ENCODE measurements around the gene FAM47E. TPM values are rescaled to one million over a fixed set of nuclear protein-coding genes. Genes with fewer than 3 reads are reported as not detected.

Gene FAM47E
- total and polyA plus RNA-seq, 2 donors from 2014 or later, result 10.4 to 15.0 TPM

DNA sequence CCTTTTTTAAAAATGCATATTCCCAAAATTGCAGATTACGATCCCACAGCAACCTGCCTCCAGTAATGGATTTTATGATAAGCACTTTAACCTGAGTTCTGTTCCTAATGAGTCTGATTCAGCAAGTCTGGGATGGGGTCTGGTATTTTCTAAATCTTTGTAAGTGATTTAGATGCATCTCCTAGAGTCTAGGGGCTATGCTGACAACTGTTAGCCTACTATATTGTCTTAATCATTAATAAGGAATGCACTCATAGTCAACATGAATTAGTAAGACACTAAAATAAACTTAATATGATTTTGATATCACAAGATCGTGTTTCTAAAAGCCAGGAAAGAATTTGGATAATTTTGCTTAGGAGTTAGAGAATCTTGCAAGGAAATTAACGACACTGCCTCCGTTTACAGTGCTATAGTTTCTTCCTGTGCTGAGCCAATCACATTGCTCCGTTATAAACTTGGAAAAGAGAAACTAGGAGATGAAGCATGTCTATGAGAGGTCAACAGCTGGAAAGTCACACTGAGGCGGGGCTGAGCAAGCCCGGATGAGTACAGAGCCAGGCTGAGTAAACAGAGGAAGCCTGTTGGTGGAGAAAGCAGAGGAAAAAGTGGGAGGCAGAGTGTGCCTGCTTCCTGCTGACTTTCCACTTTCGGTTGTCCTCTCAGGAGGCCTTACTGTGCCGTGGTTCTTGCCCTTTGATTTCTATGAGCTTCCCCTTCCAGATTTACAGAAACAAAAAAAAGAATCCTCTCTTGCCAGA, 43.3 kb upstream of the FAM47E start:
- H3K4me3 ChIP-seq (ENCODE audit: low read length in 3 of 3), result peak overlapping the region in 2 of 3 donors; percentile 9 to 44
- FAIRE-seq, result peak; percentile 83
- H3K36me3 ChIP-seq (ENCODE audit: control insufficient read depth in 2 of 3, insufficient read depth in 3 of 3, low read length in 3 of 3), result no peaks in the 10 kb centered on the region
- peaks cover 5 to 44% (median 43%) of the 10 kb centered on the region in 3 donors for H3K4me1 ChIP-seq (ENCODE audit: control insufficient read depth in 2 of 3, insufficient read depth in 2 of 3, low read depth in 1 of 3, low read length in 3 of 3)
- H3K27me3 ChIP-seq (ENCODE audit: control insufficient read depth, insufficient read depth, low read length), result no peaks in the 10 kb centered on the region
- H3K27ac ChIP-seq (ENCODE audit: low read depth in 2 of 2, low read length in 2 of 2), result peak overlapping the region; percentile 92 to 93
- DNase-seq, result peak; percentile 71 to 92 (median 79)
- no peaks in the 10 kb centered on the region for H3K9me3 ChIP-seq (ENCODE audit: control insufficient read depth in 2 of 3, insufficient read depth in 1 of 3, low read length in 3 of 3)
- intact Hi-C loops (cut with DNase I), result no loop called here
- TF ChIP-seq, protein P1, sequence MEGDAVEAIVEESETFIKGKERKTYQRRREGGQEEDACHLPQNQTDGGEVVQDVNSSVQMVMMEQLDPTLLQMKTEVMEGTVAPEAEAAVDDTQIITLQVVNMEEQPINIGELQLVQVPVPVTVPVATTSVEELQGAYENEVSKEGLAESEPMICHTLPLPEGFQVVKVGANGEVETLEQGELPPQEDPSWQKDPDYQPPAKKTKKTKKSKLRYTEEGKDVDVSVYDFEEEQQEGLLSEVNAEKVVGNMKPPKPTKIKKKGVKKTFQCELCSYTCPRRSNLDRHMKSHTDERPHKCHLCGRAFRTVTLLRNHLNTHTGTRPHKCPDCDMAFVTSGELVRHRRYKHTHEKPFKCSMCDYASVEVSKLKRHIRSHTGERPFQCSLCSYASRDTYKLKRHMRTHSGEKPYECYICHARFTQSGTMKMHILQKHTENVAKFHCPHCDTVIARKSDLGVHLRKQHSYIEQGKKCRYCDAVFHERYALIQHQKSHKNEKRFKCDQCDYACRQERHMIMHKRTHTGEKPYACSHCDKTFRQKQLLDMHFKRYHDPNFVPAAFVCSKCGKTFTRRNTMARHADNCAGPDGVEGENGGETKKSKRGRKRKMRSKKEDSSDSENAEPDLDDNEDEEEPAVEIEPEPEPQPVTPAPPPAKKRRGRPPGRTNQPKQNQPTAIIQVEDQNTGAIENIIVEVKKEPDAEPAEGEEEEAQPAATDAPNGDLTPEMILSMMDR (IDR thresholded peaks at IDR 0.05; ENCODE audit: borderline replicate concordance, extremely low read depth, insufficient read depth), result no peak
- peak overlapping the region in 2 of 3 donors; percentile 42 to 50 for H3K9ac ChIP-seq (ENCODE audit: low read length in 3 of 3)

DNA sequence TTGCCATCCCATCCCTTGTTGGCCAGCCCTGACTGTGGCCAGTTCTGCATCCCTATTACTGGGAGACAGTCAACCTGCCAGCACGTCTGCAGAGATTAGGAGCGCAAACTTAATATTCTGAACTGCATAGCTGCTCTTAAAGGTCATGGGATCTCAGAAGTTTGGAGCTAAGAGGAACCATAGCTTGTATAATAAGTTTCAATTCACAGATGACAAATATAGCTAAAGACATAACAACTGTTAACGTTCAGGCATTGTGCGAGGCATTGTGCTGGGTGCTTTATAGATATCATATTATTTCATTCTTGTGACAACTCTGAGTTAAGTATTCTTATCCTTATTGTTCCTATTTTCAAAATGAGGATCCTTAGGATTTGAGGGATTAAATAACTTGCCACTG, 41.6 kb upstream of the FAM47E start:
- Histone ChIP-seq H3K27me3 (ENCODE audit: control insufficient read depth, insufficient read depth, low read length) (no peaks in the 10 kb centered on the region), H3K4me1 (ENCODE audit: control insufficient read depth in 2 of 3, insufficient read depth in 2 of 3, low read depth in 1 of 3, low read length in 3 of 3) (peaks cover 5 to 49% (median 49%) of the 10 kb centered on the region in 3 donors), H3K9me3 (ENCODE audit: control insufficient read depth in 2 of 3, insufficient read depth in 1 of 3, low read length in 3 of 3) (no peaks in the 10 kb centered on the region), H3K36me3 (ENCODE audit: control insufficient read depth in 2 of 3, insufficient read depth in 3 of 3, low read length in 3 of 3) (no peaks in the 10 kb centered on the region), H3K4me3 (ENCODE audit: low read length in 3 of 3) (no peak overlapping the region), H3K9ac (ENCODE audit: low read length in 3 of 3) (peak overlapping the region in 1 of 3 donors; percentile 30), H3K27ac (ENCODE audit: low read depth in 2 of 2, low read length in 2 of 2) (peak overlapping the region in 1 of 2 donors; percentile 23)
- no peak for FAIRE-seq
- intact Hi-C loops (cut with DNase I), result no loop called here
- no peak for DNase-seq
- TF ChIP-seq, protein P1 (IDR thresholded peaks at IDR 0.05; ENCODE audit: borderline replicate concordance, extremely low read depth, insufficient read depth), result no peak

DNA sequence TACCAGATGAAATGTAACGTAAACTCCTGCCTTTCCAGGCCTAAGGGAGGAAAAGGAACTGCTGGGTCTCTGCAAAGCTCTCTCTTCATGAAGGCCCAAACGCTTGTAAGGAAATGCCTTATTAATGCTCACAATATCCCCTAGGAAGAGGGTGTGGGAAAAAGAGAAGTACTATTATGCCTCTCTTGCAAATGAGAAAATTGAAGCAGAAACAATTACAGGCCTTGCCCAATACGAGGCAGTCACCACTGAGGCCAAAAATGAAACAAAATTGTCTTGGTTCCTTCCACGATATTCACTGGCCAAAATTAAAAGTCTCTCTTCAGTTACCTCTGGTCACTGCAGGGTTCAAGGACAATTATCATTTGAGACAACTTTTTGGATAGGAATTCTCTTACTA, 41.1 kb upstream of the FAM47E start:
- H3K27me3 ChIP-seq (ENCODE audit: control insufficient read depth, insufficient read depth, low read length), result no peaks in the 10 kb centered on the region
- TF ChIP-seq, protein P1 (IDR thresholded peaks at IDR 0.05; ENCODE audit: borderline replicate concordance, extremely low read depth, insufficient read depth), result no peak
- H3K36me3 ChIP-seq (ENCODE audit: control insufficient read depth in 2 of 3, insufficient read depth in 3 of 3, low read length in 3 of 3), result no peaks in the 10 kb centered on the region
- DNase-seq (no peak), FAIRE-seq (no peak)
- peaks cover 5 to 52% (median 51%) of the 10 kb centered on the region in 3 donors for H3K4me1 ChIP-seq (ENCODE audit: control insufficient read depth in 2 of 3, insufficient read depth in 2 of 3, low read depth in 1 of 3, low read length in 3 of 3)
- no peak overlapping the region for H3K4me3 ChIP-seq (ENCODE audit: low read length in 3 of 3)
- intact Hi-C loops (cut with DNase I), result no loop called here
- H3K9me3 ChIP-seq (ENCODE audit: control insufficient read depth in 2 of 3, insufficient read depth in 1 of 3, low read length in 3 of 3), result no peaks in the 10 kb centered on the region
- peak overlapping the region in 1 of 3 donors; percentile 30 for H3K9ac ChIP-seq (ENCODE audit: low read length in 3 of 3)
- H3K27ac ChIP-seq (ENCODE audit: low read depth in 2 of 2, low read length in 2 of 2), result no peak overlapping the region

All from kidney (tissue), 14 donors.